IMR-90 (cell line): ENCODE data around the gene RASD2. TPM values are rescaled to one million over a fixed set of nuclear protein-coding genes. Genes with fewer than 3 reads are reported as not detected.

Source experiments
- ATAC-seq: fragments of 200-7000 bp; cut with Tn5 transposase; 2 replicates; pipeline ENCODE4 v1.9.1; 2020; ENCODE audit warnings: low read depth, mild to moderate bottlenecking, moderate library complexity
- BruUV-seq: library from RNA; stranded (reverse); fragments of 400-500 nt; replicated peaks from 2 replicates; lab custom pipeline; 2021; lab: Mats Ljungman, UMichigan
- CTCF ChIA-PET: fragments of 300-600 bp; formaldehyde crosslinking; extraction: SDS; loops from one replicate; lab custom pipeline; 2021; ENCODE audit warnings: antibody characterized with exemption; lab: Yijun Ruan, JAX
- POLR2A ChIA-PET: fragments of 300-600 bp; sonication (Branson Sonifier 250); formaldehyde crosslinking; loops from one replicate; lab custom pipeline; 2022; ENCODE audit warnings: antibody characterized with exemption; ENCODE audit not compliant: unreplicated experiment; lab: Charles Lee
- DNase-seq: peaks from one replicate; pipeline ENCODE4 v3.0.0; 2013
- H2AFZ ChIP-seq: replicated peaks from 2 replicates; pipeline ENCODE3; 2013; ENCODE audit warnings: low read length, mild to moderate bottlenecking; ENCODE audit not compliant: poor library complexity
- H2AK5ac ChIP-seq: 2 replicates; pipeline ENCODE4 v1.6.1; 2013; ENCODE audit warnings: low read depth, low read length, inconsistent platforms
- H2AK9ac ChIP-seq: replicated peaks from 2 replicates; pipeline ENCODE3; 2013; ENCODE audit warnings: mild to moderate bottlenecking, low read depth, low read length, moderate library complexity; ENCODE audit not compliant: poor library complexity
- H2BK120ac ChIP-seq: 2 replicates; pipeline ENCODE4 v1.6.1; 2013; ENCODE audit warnings: low read depth, low read length, inconsistent platforms
- H2BK15ac ChIP-seq: 3 replicates; pipeline ENCODE4 v1.6.1; 2013; ENCODE audit warnings: low read depth, low read length, inconsistent platforms
- H2BK20ac ChIP-seq: 2 replicates; pipeline ENCODE4 v1.6.1; 2013; ENCODE audit warnings: low read depth, mild to moderate bottlenecking, inconsistent platforms, low read length, moderate library complexity
- H2BK5ac ChIP-seq: 2 replicates; pipeline ENCODE4 v1.6.1; 2013; ENCODE audit warnings: mild to moderate bottlenecking, low read depth, low read length, inconsistent platforms; ENCODE audit not compliant: poor library complexity, severe bottlenecking
- H3K14ac ChIP-seq: replicated peaks from 2 replicates; pipeline ENCODE4 v1.6.1; 2013; ENCODE audit warnings: low read depth, low read length, inconsistent platforms
- H3K18ac ChIP-seq: 2 replicates; pipeline ENCODE4 v1.6.1; 2013; ENCODE audit warnings: low read depth, low read length, control low read depth
- H3K23ac ChIP-seq: 2 replicates; pipeline ENCODE4 v1.6.1; 2013; ENCODE audit warnings: low read depth, low read length, inconsistent platforms
- H3K27ac ChIP-seq: 2 replicates; pipeline ENCODE4 v1.5.1; 2013; ENCODE audit warnings: mild to moderate bottlenecking, control low read depth, low read length; ENCODE audit not compliant: insufficient read depth
- H3K27me3 ChIP-seq: 2 replicates; pipeline ENCODE4 v1.6.1; 2013; ENCODE audit warnings: low read length; ENCODE audit not compliant: control insufficient read depth, insufficient read depth
- H3K36me3 ChIP-seq: 2 replicates; pipeline ENCODE4 v1.6.1; 2013; ENCODE audit warnings: low read length, mixed read lengths; ENCODE audit not compliant: control insufficient read depth, insufficient read depth
- H3K4ac ChIP-seq: 2 replicates; pipeline ENCODE4 v1.6.1; 2013; ENCODE audit warnings: low read depth, low read length, inconsistent platforms
- H3K4me1 ChIP-seq: 2 replicates; pipeline ENCODE4 v1.6.1; 2013; ENCODE audit warnings: low read length, mixed read lengths; ENCODE audit not compliant: control insufficient read depth, insufficient read depth
- H3K4me2 ChIP-seq: 2 replicates; pipeline ENCODE4 v1.6.1; 2013; ENCODE audit warnings: low read depth, mild to moderate bottlenecking, control low read depth, low read length, moderate library complexity
- H3K4me3 ChIP-seq: 2 replicates; pipeline ENCODE4 v1.5.1; 2013; ENCODE audit warnings: low read depth, mild to moderate bottlenecking, control low read depth, low read length, moderate library complexity; ENCODE audit not compliant: insufficient read depth
- H3K56ac ChIP-seq: 2 replicates; pipeline ENCODE4 v1.6.1; 2013; ENCODE audit warnings: low read length, inconsistent platforms; ENCODE audit not compliant: insufficient read depth; ENCODE audit errors: extremely low read depth
- H3K79me1 ChIP-seq, 2 experiments: 2 replicates each; pipeline ENCODE4 v1.6.1; 2013; ENCODE audit warnings: low read length in 2 of 2, inconsistent platforms in 1 of 2, low read depth in 1 of 2
- H3K9ac ChIP-seq: 2 replicates; pipeline ENCODE4 v1.6.1; 2013; ENCODE audit warnings: low read depth, low read length, control low read depth
- H3K9me1 ChIP-seq: 2 replicates; pipeline ENCODE4 v1.6.1; 2013; ENCODE audit warnings: low read length, inconsistent platforms; ENCODE audit not compliant: insufficient read depth
- H3K9me3 ChIP-seq: 2 replicates; pipeline ENCODE4 v1.6.1; 2013; ENCODE audit warnings: low read length; ENCODE audit not compliant: control insufficient read depth, insufficient read depth
- H4K20me1 ChIP-seq: 2 replicates; pipeline ENCODE4 v1.6.1; 2013; ENCODE audit warnings: low read length, inconsistent platforms; ENCODE audit not compliant: insufficient read depth
- H4K5ac ChIP-seq: 2 replicates; pipeline ENCODE4 v1.6.1; 2013; ENCODE audit warnings: mild to moderate bottlenecking, low read depth, low read length, control low read depth
- H4K8ac ChIP-seq, 2 experiments: 2 replicates each; pipeline ENCODE4 v1.6.1; 2013; ENCODE audit warnings: low read depth in 2 of 2, low read length in 2 of 2, control low read depth in 1 of 2, inconsistent platforms in 1 of 2
- H4K91ac ChIP-seq: 2 replicates; pipeline ENCODE4 v1.6.1; 2013; ENCODE audit warnings: low read depth, low read length, inconsistent platforms; ENCODE audit not compliant: insufficient read depth
- BHLHE40 ChIP-seq: fragments of 150-350 bp; IDR thresholded peaks from 2 replicates; pipeline ENCODE4 v1.6.1; 2016; ENCODE audit warnings: mild to moderate bottlenecking, low read depth, low read length
- CEBPB ChIP-seq: IDR thresholded peaks from 2 replicates; pipeline ENCODE4 v1.6.1; 2012; ENCODE audit warnings: low read depth, low read length, improper control_type of control experiment
- CHD1 ChIP-seq: IDR thresholded peaks from 2 replicates; pipeline ENCODE4 v1.6.1; 2012; ENCODE audit warnings: low read depth, low read length, improper control_type of control experiment
- FOS ChIP-seq: fragments of 150-350 bp; IDR thresholded peaks from 2 replicates; pipeline ENCODE4 v1.6.1; 2016; ENCODE audit warnings: low read depth, low read length
- MAFK ChIP-seq: IDR thresholded peaks from 2 replicates; pipeline ENCODE4 v1.6.1; 2012; ENCODE audit warnings: low read depth, low read length, improper control_type of control experiment
- MAZ ChIP-seq: IDR thresholded peaks from 2 replicates; pipeline ENCODE4 v1.6.1; 2012; ENCODE audit warnings: low read depth, mild to moderate bottlenecking, low read length, improper control_type of control experiment, moderate library complexity, borderline replicate concordance
- MXI1 ChIP-seq: IDR thresholded peaks from 2 replicates; pipeline ENCODE4 v1.6.1; 2012; ENCODE audit warnings: low read depth, mild to moderate bottlenecking, low read length, moderate library complexity, borderline replicate concordance
- NFE2L2 ChIP-seq: fragments of 150-350 bp; IDR thresholded peaks from 2 replicates; pipeline ENCODE4 v1.6.1; 2016; ENCODE audit warnings: low read depth, mild to moderate bottlenecking, low read length
- POLR2A ChIP-seq: IDR thresholded peaks from 2 replicates; pipeline ENCODE4 v1.6.1; 2012; ENCODE audit warnings: mild to moderate bottlenecking, low read depth, low read length
- RAD21 ChIP-seq: IDR thresholded peaks from 2 replicates; pipeline ENCODE4 v1.6.1; 2012; ENCODE audit warnings: low read length, improper control_type of control experiment
- RCOR1 ChIP-seq: IDR thresholded peaks from 2 replicates; pipeline ENCODE4 v1.6.1; 2012; ENCODE audit warnings: mild to moderate bottlenecking, low read length, improper control_type of control experiment; ENCODE audit not compliant: insufficient replicate concordance
- RFX5 ChIP-seq: IDR thresholded peaks from 2 replicates; pipeline ENCODE4 v1.8.0; 2012; ENCODE audit warnings: low read depth, mild to moderate bottlenecking, low read length, moderate library complexity
- SMC3 ChIP-seq: fragments of 150-350 bp; IDR thresholded peaks from 2 replicates; pipeline ENCODE4 v1.6.1; 2016; ENCODE audit warnings: low read depth, mild to moderate bottlenecking, antibody characterized with exemption, low read length, moderate library complexity
- USF2 ChIP-seq: fragments of 150-350 bp; IDR thresholded peaks from 2 replicates; pipeline ENCODE4 v1.6.1; 2017; ENCODE audit warnings: mild to moderate bottlenecking, antibody characterized with exemption, low read length, low read depth
- WGBS, 2 experiments: methylation state at CpG; one replicate each; pipeline versions ENCODE4 v1.1.5 to v1.1.7; 2013; ENCODE audit warnings: missing lambda C conversion rate in 2 of 2; ENCODE audit not compliant: insufficient read length in 1 of 2; ENCODE audit errors: extremely low coverage in 2 of 2; 5-methylcytosine and 5-hydroxymethylcytosine counted together
- dilution Hi-C: fragments of 300-500 bp; cut with HindIII; formaldehyde crosslinking; loops from one replicate; pipeline ENCODE4 v1.14.3; 2018; ENCODE audit warnings: low sequenced_read_pairs; ENCODE audit not compliant: unreplicated experiment
- in situ Hi-C: fragments of 300-500 bp; cut with MboI; formaldehyde crosslinking; loops from 3 replicates; pipeline ENCODE4 v1.14.3; 2019; ENCODE audit warnings: low sequenced_read_pairs, inconsistent platforms, mixed read lengths
- intact Hi-C: fragments of 100-400 bp; cut with micrococcal nuclease; formaldehyde crosslinking; loops from 2 replicates; pipeline ENCODE4 v1.10.0; 2022
- polyA plus RNA-seq, 3 experiments: library from polyadenylated mRNA; depleted of rRNA; stranded (reverse); fragments of >200 nt; gene quantifications; 2 replicates each; pipeline ENCODE4 v1.2.3, GENCODE V29; 2012; ENCODE audit warnings: low replicate concordance in 1 of 3
- total RNA-seq: library from RNA; depleted of rRNA; stranded (reverse); fragments of >200 nt; gene quantifications from 2 replicates; pipeline ENCODE4 v1.2.3, GENCODE V29; 2012
- TF ChIP-seq, protein P1 (sequence below): conservative IDR thresholded peaks from 2 replicates; pipeline ENCODE4 v1.5.1; 2012; ENCODE audit warnings: mild to moderate bottlenecking, low read depth, low read length, improper control_type of control experiment
- TF ChIP-seq, protein P2 (sequence below): fragments of 150-350 bp; IDR thresholded peaks from 2 replicates; pipeline ENCODE4 v1.6.1; 2016; ENCODE audit warnings: low read depth, mild to moderate bottlenecking, low read length, moderate library complexity, borderline replicate concordance

The RASD2 gene
- total and polyA plus RNA-seq, 2 of the 4 experiments (the other 2 are of a cell fraction): under 0.01 to 0.32 TPM

- Histone ChIP-seq H3K9me3 (no peaks in the 10 kb centered on the region), H4K20me1 (no peaks in the 10 kb centered on the region), H2BK15ac (no peak overlapping the region), H3K79me1 (no peaks in the 10 kb centered on the region), H3K4me3 (no peak overlapping the region), H2AK5ac (no peak overlapping the region), H2AK9ac (no peak overlapping the region), H3K56ac (no peak overlapping the region), H3K9ac (no peak overlapping the region), H3K4me2 (no peak overlapping the region), H2BK20ac (no peak overlapping the region), H2BK5ac (no peak overlapping the region), H3K4ac (no peak overlapping the region), H4K91ac (no peak overlapping the region), H3K14ac (no peak overlapping the region), H3K27ac (no peak overlapping the region), H2AFZ (no peak overlapping the region), H3K23ac (no peak overlapping the region), H2BK120ac (no peak overlapping the region), H3K4me1 (no peaks in the 10 kb centered on the region), H3K36me3 (no peaks in the 10 kb centered on the region), H3K9me1 (no peaks in the 10 kb centered on the region), H3K18ac (no peak overlapping the region), H3K27me3 (peaks cover 37% of the 10 kb centered on the region), H4K8ac (no peak overlapping the region), H4K5ac (no peak overlapping the region)
- in situ Hi-C loops (no loop called here), intact Hi-C loops (no loop called here), dilution Hi-C loops (no loop called here)
- ATAC-seq: no peak
- POLR2A ChIA-PET: no interaction called here
- no peak for TF ChIP-seq MAFK
- no peak for TF ChIP-seq RCOR1
- no peak for TF ChIP-seq RFX5
- no peak for TF ChIP-seq RAD21
- TF ChIP-seq, protein P1, sequence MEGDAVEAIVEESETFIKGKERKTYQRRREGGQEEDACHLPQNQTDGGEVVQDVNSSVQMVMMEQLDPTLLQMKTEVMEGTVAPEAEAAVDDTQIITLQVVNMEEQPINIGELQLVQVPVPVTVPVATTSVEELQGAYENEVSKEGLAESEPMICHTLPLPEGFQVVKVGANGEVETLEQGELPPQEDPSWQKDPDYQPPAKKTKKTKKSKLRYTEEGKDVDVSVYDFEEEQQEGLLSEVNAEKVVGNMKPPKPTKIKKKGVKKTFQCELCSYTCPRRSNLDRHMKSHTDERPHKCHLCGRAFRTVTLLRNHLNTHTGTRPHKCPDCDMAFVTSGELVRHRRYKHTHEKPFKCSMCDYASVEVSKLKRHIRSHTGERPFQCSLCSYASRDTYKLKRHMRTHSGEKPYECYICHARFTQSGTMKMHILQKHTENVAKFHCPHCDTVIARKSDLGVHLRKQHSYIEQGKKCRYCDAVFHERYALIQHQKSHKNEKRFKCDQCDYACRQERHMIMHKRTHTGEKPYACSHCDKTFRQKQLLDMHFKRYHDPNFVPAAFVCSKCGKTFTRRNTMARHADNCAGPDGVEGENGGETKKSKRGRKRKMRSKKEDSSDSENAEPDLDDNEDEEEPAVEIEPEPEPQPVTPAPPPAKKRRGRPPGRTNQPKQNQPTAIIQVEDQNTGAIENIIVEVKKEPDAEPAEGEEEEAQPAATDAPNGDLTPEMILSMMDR: no peak
- no peak for TF ChIP-seq CHD1
- TF ChIP-seq, protein P2, sequence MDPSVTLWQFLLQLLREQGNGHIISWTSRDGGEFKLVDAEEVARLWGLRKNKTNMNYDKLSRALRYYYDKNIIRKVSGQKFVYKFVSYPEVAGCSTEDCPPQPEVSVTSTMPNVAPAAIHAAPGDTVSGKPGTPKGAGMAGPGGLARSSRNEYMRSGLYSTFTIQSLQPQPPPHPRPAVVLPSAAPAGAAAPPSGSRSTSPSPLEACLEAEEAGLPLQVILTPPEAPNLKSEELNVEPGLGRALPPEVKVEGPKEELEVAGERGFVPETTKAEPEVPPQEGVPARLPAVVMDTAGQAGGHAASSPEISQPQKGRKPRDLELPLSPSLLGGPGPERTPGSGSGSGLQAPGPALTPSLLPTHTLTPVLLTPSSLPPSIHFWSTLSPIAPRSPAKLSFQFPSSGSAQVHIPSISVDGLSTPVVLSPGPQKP: no peak
- TF ChIP-seq NFE2L2: no peak
- TF ChIP-seq FOS: no peak
- TF ChIP-seq SMC3: no peak
- TF ChIP-seq MXI1: no peak
- no peak for TF ChIP-seq MAZ
- no peak for TF ChIP-seq USF2
- TF ChIP-seq POLR2A: no peak
- no peak for TF ChIP-seq BHLHE40
- no peak for TF ChIP-seq CEBPB
- WGBS, 2 experiments: 71% methylated on average over 5 of the region's 9 CpGs; no CpG with 5 or more reads in 1 of the 2 experiments
- BruUV-seq: no TSS peak
- CTCF ChIA-PET: no interaction called here
- DNase-seq: no peak
Observed at GRCh38 chr22:35519306-35520000, 21.2 kb upstream of the RASD2 start.
